ENCODE data around the gene ZNF487. TPM values are rescaled to one million over a fixed set of nuclear protein-coding genes. Genes with fewer than 3 reads are reported as not detected.

Gene ZNF487
- total and polyA plus RNA-seq, 2 experiments from 2014 or later: 2.9 to 4.6 TPM

GRCh38 chr10:43403911-43404703, 32.8 kb upstream of the ZNF487 start:
- Mint-ChIP-seq H3K27ac (peak overlapping the region; percentile 86), H3K9me3 (peaks cover 3% of the 10 kb centered on the region; the same call in 1 of the 3 replicates), H3K4me3 (peak overlapping the region; percentile 61), H3K4me1 (peaks cover 53% of the 10 kb centered on the region), H3K27me3 (ENCODE audit: insufficient read depth, low read depth, poor library complexity) (peaks cover 26% of the 10 kb centered on the region), H3K36me3 (ENCODE audit: low read depth) (peaks cover 43% of the 10 kb centered on the region)
- Histone ChIP-seq H3K4me2 (peak overlapping the region; percentile 83), H3K79me2 (replicated peaks; ENCODE audit: insufficient read depth) (peaks cover 96% of the 10 kb centered on the region), H3K27ac (ENCODE audit: low read depth) (peak overlapping the region; percentile 82), H3K4me1 (ENCODE audit: insufficient read depth) (peaks cover 55% of the 10 kb centered on the region), H4K20me1 (replicated peaks; ENCODE audit: insufficient read depth) (peaks cover 64% of the 10 kb centered on the region), H2AFZ (no peak overlapping the region), H3K36me3 (ENCODE audit: insufficient read depth) (0 out of 2 replicates have a peak, but pooled peaks cover 8% of the 10 kb centered on the region), H3K27me3 (ENCODE audit: insufficient read depth) (no peaks in the 10 kb centered on the region), H3F3A (replicated peaks; ENCODE audit: low read depth) (peaks cover 11% of the 10 kb centered on the region), H3K9me2 (ENCODE audit: insufficient read depth) (no peaks in the 10 kb centered on the region), H3K4me3 (peak overlapping the region; percentile 86)
- DNase-seq (ENCODE audit: low spot score) (no peak), ATAC-seq (no peak)
- TF ChIP-seq CTCF (conservative IDR thresholded peaks at IDR 0.05; ENCODE audit: low read depth in 2 of 2): no peak
- no peak for TF ChIP-seq ZNF462 (CRISPR knock-in tag; IDR thresholded peaks at IDR 0.05)
- TF ChIP-seq CREB1 (CRISPR knock-in tag; IDR thresholded peaks at IDR 0.05; ENCODE audit: low read depth): no peak
- TF ChIP-seq EZH2phosphoT487 (IDR thresholded peaks at IDR 0.05; ENCODE audit: unreplicated experiment): no peak
- TF ChIP-seq REST (IDR thresholded peaks at IDR 0.05; ENCODE audit: unreplicated experiment): no peak
- no peak for TF ChIP-seq ETS1 (IDR thresholded peaks at IDR 0.05)
- no peak for TF ChIP-seq ZNF331 (CRISPR knock-in tag; IDR thresholded peaks at IDR 0.05; ENCODE audit: low read depth)
- no peak for TF ChIP-seq STAT1 (IDR thresholded peaks at IDR 0.05; ENCODE audit: unreplicated experiment)
- TF ChIP-seq JUNB (IDR thresholded peaks at IDR 0.05; ENCODE audit: unreplicated experiment): no peak
- TF ChIP-seq ZNF114 (CRISPR knock-in tag; IDR thresholded peaks at IDR 0.05): no peak
- no peak for TF ChIP-seq NANOG (IDR thresholded peaks at IDR 0.05; ENCODE audit: borderline replicate concordance)
- TF ChIP-seq EZH2 (IDR thresholded peaks at IDR 0.05; ENCODE audit: low read depth, unreplicated experiment): no peak
- no peak for TF ChIP-seq POLR2AphosphoS5 (IDR thresholded peaks at IDR 0.05; ENCODE audit: low read depth)

Data from GM23338 (cell line).